ENCODE data around the gene ANXA2.
"Not testable (repeated sequence)": the region's sequence is repeated elsewhere in the genome, so short reads cannot be mapped to it uniquely, and the experiment has no call there.

The ANXA2 gene

GRCh38 chr15:60418096-60418495 is 20.3 kb upstream of the ANXA2 start:
- Mint-ChIP-seq H3K4me1 (ENCODE audit: low read depth) (no peaks in the 10 kb centered on the region), H3K27me3 (ENCODE audit: low read depth) (no peaks in the 10 kb centered on the region), H3K9me3 (no peaks in the 10 kb centered on the region), H3K36me3 (ENCODE audit: low read depth) (peaks cover 10% of the 10 kb centered on the region), H3K4me3 (no peak overlapping the region), H3K27ac (no peak overlapping the region)

- Mint-ChIP-seq H3K27me3 (ENCODE audit: low read depth) (no peaks in the 10 kb centered on the region), H3K9me3 (no peaks in the 10 kb centered on the region), H3K4me3 (no peak overlapping the region), H3K4me1 (ENCODE audit: low read depth) (no peaks in the 10 kb centered on the region), H3K27ac (no peak overlapping the region), H3K36me3 (ENCODE audit: low read depth) (peaks cover 7% of the 10 kb centered on the region)
Observed at GRCh38 chr15:60417112-60417511, 19.3 kb upstream of the ANXA2 start.

GRCh38 chr15:60416484-60416883 is 18.7 kb upstream of the ANXA2 start:
- H3K27me3 Mint-ChIP-seq (ENCODE audit: low read depth) = no peaks in the 10 kb centered on the region
- no peak overlapping the region for H3K4me3 Mint-ChIP-seq
- no peak overlapping the region for H3K27ac Mint-ChIP-seq
- H3K36me3 Mint-ChIP-seq (ENCODE audit: low read depth) = peaks cover 9% of the 10 kb centered on the region
- H3K9me3 Mint-ChIP-seq = no peaks in the 10 kb centered on the region
- H3K4me1 Mint-ChIP-seq (ENCODE audit: low read depth) = no peaks in the 10 kb centered on the region

GRCh38 chr15:60414016-60414682 is 16.4 kb upstream of the ANXA2 start:
- Mint-ChIP-seq H3K36me3 (ENCODE audit: low read depth) (peaks cover 2% of the 10 kb centered on the region), H3K27me3 (ENCODE audit: low read depth) (no peaks in the 10 kb centered on the region), H3K4me1 (ENCODE audit: low read depth) (peaks cover 1% of the 10 kb centered on the region), H3K4me3 (no peak overlapping the region), H3K27ac (no peak overlapping the region), H3K9me3 (no peaks in the 10 kb centered on the region)

GRCh38 chr15:60413231-60413824 is 15.5 kb upstream of the ANXA2 start:
- Mint-ChIP-seq H3K9me3 (peaks cover 3% of the 10 kb centered on the region), H3K4me1 (ENCODE audit: low read depth) (peaks cover 7% of the 10 kb centered on the region), H3K36me3 (ENCODE audit: low read depth) (peaks cover 5% of the 10 kb centered on the region), H3K27me3 (ENCODE audit: low read depth) (no peaks in the 10 kb centered on the region), H3K4me3 (no peak overlapping the region), H3K27ac (no peak overlapping the region)

- not testable (repeated sequence) for H3K27me3 Mint-ChIP-seq (ENCODE audit: low read depth); H3K4me3 Mint-ChIP-seq; H3K27ac Mint-ChIP-seq; H3K36me3 Mint-ChIP-seq (ENCODE audit: low read depth); H3K9me3 Mint-ChIP-seq
- peaks cover 10% of the 10 kb centered on the region for H3K4me1 Mint-ChIP-seq (ENCODE audit: low read depth)
Observed at GRCh38 chr15:60412807-60413206, 15.0 kb upstream of the ANXA2 start.

GRCh38 chr15:60411774-60412425 is 14.1 kb upstream of the ANXA2 start:
- Mint-ChIP-seq H3K27me3 (ENCODE audit: low read depth) (no peaks in the 10 kb centered on the region), H3K27ac (no peak overlapping the region), H3K4me1 (ENCODE audit: low read depth) (peaks cover 11% of the 10 kb centered on the region), H3K4me3 (no peak overlapping the region), H3K9me3 (peaks cover 3% of the 10 kb centered on the region), H3K36me3 (ENCODE audit: low read depth) (peaks cover 5% of the 10 kb centered on the region)

- H3K36me3 Mint-ChIP-seq (ENCODE audit: low read depth); H3K4me3 Mint-ChIP-seq; H3K27me3 Mint-ChIP-seq (ENCODE audit: low read depth); H3K27ac Mint-ChIP-seq; H3K9me3 Mint-ChIP-seq: not testable (repeated sequence)
- H3K4me1 Mint-ChIP-seq (ENCODE audit: low read depth) = peaks cover 17% of the 10 kb centered on the region
Observed at GRCh38 chr15:60410350-60410749, 12.6 kb upstream of the ANXA2 start.

- Mint-ChIP-seq H3K4me3 (peak overlapping the region; percentile 35), H3K4me1 (ENCODE audit: low read depth) (peaks cover 17% of the 10 kb centered on the region), H3K27ac (peak overlapping the region; percentile 71), H3K9me3 (peaks cover 3% of the 10 kb centered on the region), H3K27me3 (ENCODE audit: low read depth) (no peaks in the 10 kb centered on the region), H3K36me3 (ENCODE audit: low read depth) (peaks cover 7% of the 10 kb centered on the region)
Observed at GRCh38 chr15:60408463-60408981, 10.7 kb upstream of the ANXA2 start.

GRCh38 chr15:60407415-60407805 is 9.6 kb upstream of the ANXA2 start:
- H3K36me3 Mint-ChIP-seq (ENCODE audit: low read depth) = peaks cover 10% of the 10 kb centered on the region
- peaks cover 3% of the 10 kb centered on the region for H3K9me3 Mint-ChIP-seq
- peaks cover 17% of the 10 kb centered on the region for H3K4me1 Mint-ChIP-seq (ENCODE audit: low read depth)
- H3K4me3 Mint-ChIP-seq = no peak overlapping the region
- H3K27ac Mint-ChIP-seq = no peak overlapping the region
- H3K27me3 Mint-ChIP-seq (ENCODE audit: low read depth) = peaks cover 7% of the 10 kb centered on the region

GRCh38 chr15:60406513-60407414 is 9.0 kb upstream of the ANXA2 start:
- Mint-ChIP-seq H3K4me1 (ENCODE audit: low read depth) (peaks cover 17% of the 10 kb centered on the region), H3K4me3 (no peak overlapping the region), H3K36me3 (ENCODE audit: low read depth) (peaks cover 9% of the 10 kb centered on the region), H3K9me3 (peaks cover 3% of the 10 kb centered on the region), H3K27ac (no peak overlapping the region), H3K27me3 (ENCODE audit: low read depth) (peaks cover 7% of the 10 kb centered on the region)

GRCh38 chr15:60405399-60405798 is 7.6 kb upstream of the ANXA2 start:
- H3K27ac Mint-ChIP-seq = no peak overlapping the region
- H3K27me3 Mint-ChIP-seq (ENCODE audit: low read depth) = peaks cover 7% of the 10 kb centered on the region
- H3K4me3 Mint-ChIP-seq = no peak overlapping the region
- H3K9me3 Mint-ChIP-seq = peaks cover 3% of the 10 kb centered on the region
- peaks cover 20% of the 10 kb centered on the region for H3K4me1 Mint-ChIP-seq (ENCODE audit: low read depth)
- peaks cover 8% of the 10 kb centered on the region for H3K36me3 Mint-ChIP-seq (ENCODE audit: low read depth)

- H3K36me3 Mint-ChIP-seq (ENCODE audit: low read depth); H3K9me3 Mint-ChIP-seq; H3K27ac Mint-ChIP-seq; H3K27me3 Mint-ChIP-seq (ENCODE audit: low read depth); H3K4me3 Mint-ChIP-seq: not testable (repeated sequence)
- peaks cover 23% of the 10 kb centered on the region for H3K4me1 Mint-ChIP-seq (ENCODE audit: low read depth)
Observed at GRCh38 chr15:60404351-60404750, 6.6 kb upstream of the ANXA2 start.

- Mint-ChIP-seq H3K27me3 (ENCODE audit: low read depth) (peaks cover 11% of the 10 kb centered on the region), H3K4me3 (no peak overlapping the region), H3K27ac (no peak overlapping the region)
Observed at GRCh38 chr15:60400944-60401343, 3.2 kb upstream of the ANXA2 start.

More at GRCh38 chr15:60400944-60401343, 3.2 kb upstream of the ANXA2 start:
- Mint-ChIP-seq H3K4me1 (ENCODE audit: low read depth) (peaks cover 27% of the 10 kb centered on the region), H3K9me3 (no peaks in the 10 kb centered on the region), H3K36me3 (ENCODE audit: low read depth) (peaks cover 16% of the 10 kb centered on the region)

All from T-helper 1 cell treated with Interleukin-12 subunit alpha and Interleukin-12 subunit beta and Interleukin-4 antibody, amounts not matched to agents 30 μg/mL and 1 μg/mL, for 36 hours (primary cell).